SK-N-SH (cell line): ENCODE data around the gene KIF19.

ENCODE experiments used
- EP300 ChIP-seq, 2 experiments: IDR thresholded peaks; 2 replicates each; pipeline versions ENCODE4 v1.4.0 to v1.6.1; 2012; ENCODE audit warnings: borderline replicate concordance in 1 of 2, low read depth in 1 of 2, low read length in 1 of 2
- FOXM1 ChIP-seq: IDR thresholded peaks from 2 replicates; pipeline ENCODE4 v1.4.0; 2012; ENCODE audit warnings: low read depth, mild to moderate bottlenecking
- NRF1 ChIP-seq: IDR thresholded peaks from 2 replicates; pipeline ENCODE4 v1.6.1; 2012; ENCODE audit warnings: low read depth, mild to moderate bottlenecking, low read length
- RAD21 ChIP-seq: IDR thresholded peaks from 2 replicates; pipeline ENCODE4 v1.6.1; 2012; ENCODE audit warnings: mild to moderate bottlenecking, low read length
- SMC3 ChIP-seq: IDR thresholded peaks from 2 replicates; pipeline ENCODE4 v1.6.1; 2012; ENCODE audit warnings: low read depth, low read length, improper control_type of control experiment
- TAF1 ChIP-seq: IDR thresholded peaks from 2 replicates; pipeline ENCODE4 v1.6.1; 2012; ENCODE audit warnings: low read depth, mild to moderate bottlenecking, low read length, moderate library complexity, borderline replicate concordance
- YY1 ChIP-seq: IDR thresholded peaks from 2 replicates; pipeline ENCODE4 v1.4.0; 2012; ENCODE audit warnings: low read depth, mild to moderate bottlenecking
- TF ChIP-seq, protein P1 (sequence below): IDR thresholded peaks from 2 replicates; pipeline ENCODE4 v1.4.0; 2012; ENCODE audit warnings: low read depth
- TF ChIP-seq, protein P2 (sequence below): IDR thresholded peaks from 2 replicates; pipeline ENCODE4; 2012
- TF ChIP-seq, protein P3 (sequence below): fragments of 200-600 bp; sonication (generic); IDR thresholded peaks from 2 replicates; pipeline ENCODE4 v1.6.1; 2017; ENCODE audit warnings: antibody characterized with exemption, mild to moderate bottlenecking, moderate library complexity
- TF ChIP-seq, protein P4 (sequence below): IDR thresholded peaks from 2 replicates; pipeline ENCODE4 v1.4.0; 2012; ENCODE audit warnings: low read depth, borderline replicate concordance
- TF ChIP-seq, protein P5 (sequence below): fragments of 150-350 bp; IDR thresholded peaks from 2 replicates; pipeline ENCODE4 v1.6.1; 2016; ENCODE audit warnings: mild to moderate bottlenecking, low read depth, low read length

DNA sequence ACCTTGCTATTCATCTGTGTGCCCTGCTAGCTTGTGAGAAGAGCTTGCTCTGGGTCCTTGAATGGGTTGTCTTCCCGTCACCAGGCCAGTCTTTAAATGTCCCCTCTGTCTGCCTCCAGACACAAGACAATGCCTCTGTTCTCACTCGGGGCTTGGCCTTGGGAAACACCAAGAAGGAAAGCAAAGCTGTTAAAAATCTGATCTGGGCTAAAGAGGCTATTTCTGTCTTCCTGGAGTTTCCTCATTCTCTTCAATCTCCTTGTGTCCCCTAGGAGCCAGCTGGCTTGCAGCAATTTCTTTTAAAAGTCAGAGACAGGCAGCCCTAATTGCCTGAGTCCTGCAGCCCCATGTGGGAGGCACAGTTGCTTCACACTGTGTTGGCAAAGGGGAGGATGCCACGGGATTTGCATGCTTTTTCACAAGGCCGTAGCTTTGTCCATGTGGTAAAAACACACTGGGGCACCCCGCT lies 49.5 kb upstream of the KIF19 start:
- TF ChIP-seq SMC3 (no peak), YY1 (no peak), EP300 (IDR thresholded peaks at IDR 0.05; ENCODE audit: borderline replicate concordance in 1 of 2, low read depth in 1 of 2, low read length in 1 of 2) (no peak), NRF1 (no peak), TAF1 (no peak), FOXM1 (no peak), RAD21 (no peak)
- TF ChIP-seq, protein P1, sequence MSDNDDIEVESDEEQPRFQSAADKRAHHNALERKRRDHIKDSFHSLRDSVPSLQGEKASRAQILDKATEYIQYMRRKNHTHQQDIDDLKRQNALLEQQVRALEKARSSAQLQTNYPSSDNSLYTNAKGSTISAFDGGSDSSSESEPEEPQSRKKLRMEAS = no peak
- TF ChIP-seq, protein P2, sequence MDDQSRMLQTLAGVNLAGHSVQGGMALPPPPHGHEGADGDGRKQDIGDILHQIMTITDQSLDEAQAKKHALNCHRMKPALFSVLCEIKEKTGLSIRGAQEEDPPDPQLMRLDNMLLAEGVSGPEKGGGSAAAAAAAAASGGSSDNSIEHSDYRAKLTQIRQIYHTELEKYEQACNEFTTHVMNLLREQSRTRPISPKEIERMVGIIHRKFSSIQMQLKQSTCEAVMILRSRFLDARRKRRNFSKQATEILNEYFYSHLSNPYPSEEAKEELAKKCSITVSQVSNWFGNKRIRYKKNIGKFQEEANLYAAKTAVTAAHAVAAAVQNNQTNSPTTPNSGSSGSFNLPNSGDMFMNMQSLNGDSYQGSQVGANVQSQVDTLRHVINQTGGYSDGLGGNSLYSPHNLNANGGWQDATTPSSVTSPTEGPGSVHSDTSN = no peak
- TF ChIP-seq, protein P3, sequence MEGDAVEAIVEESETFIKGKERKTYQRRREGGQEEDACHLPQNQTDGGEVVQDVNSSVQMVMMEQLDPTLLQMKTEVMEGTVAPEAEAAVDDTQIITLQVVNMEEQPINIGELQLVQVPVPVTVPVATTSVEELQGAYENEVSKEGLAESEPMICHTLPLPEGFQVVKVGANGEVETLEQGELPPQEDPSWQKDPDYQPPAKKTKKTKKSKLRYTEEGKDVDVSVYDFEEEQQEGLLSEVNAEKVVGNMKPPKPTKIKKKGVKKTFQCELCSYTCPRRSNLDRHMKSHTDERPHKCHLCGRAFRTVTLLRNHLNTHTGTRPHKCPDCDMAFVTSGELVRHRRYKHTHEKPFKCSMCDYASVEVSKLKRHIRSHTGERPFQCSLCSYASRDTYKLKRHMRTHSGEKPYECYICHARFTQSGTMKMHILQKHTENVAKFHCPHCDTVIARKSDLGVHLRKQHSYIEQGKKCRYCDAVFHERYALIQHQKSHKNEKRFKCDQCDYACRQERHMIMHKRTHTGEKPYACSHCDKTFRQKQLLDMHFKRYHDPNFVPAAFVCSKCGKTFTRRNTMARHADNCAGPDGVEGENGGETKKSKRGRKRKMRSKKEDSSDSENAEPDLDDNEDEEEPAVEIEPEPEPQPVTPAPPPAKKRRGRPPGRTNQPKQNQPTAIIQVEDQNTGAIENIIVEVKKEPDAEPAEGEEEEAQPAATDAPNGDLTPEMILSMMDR = no peak
- TF ChIP-seq, protein P4, sequence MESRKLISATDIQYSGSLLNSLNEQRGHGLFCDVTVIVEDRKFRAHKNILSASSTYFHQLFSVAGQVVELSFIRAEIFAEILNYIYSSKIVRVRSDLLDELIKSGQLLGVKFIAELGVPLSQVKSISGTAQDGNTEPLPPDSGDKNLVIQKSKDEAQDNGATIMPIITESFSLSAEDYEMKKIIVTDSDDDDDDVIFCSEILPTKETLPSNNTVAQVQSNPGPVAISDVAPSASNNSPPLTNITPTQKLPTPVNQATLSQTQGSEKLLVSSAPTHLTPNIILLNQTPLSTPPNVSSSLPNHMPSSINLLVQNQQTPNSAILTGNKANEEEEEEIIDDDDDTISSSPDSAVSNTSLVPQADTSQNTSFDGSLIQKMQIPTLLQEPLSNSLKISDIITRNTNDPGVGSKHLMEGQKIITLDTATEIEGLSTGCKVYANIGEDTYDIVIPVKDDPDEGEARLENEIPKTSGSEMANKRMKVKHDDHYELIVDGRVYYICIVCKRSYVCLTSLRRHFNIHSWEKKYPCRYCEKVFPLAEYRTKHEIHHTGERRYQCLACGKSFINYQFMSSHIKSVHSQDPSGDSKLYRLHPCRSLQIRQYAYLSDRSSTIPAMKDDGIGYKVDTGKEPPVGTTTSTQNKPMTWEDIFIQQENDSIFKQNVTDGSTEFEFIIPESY = no peak
- TF ChIP-seq, protein P5, sequence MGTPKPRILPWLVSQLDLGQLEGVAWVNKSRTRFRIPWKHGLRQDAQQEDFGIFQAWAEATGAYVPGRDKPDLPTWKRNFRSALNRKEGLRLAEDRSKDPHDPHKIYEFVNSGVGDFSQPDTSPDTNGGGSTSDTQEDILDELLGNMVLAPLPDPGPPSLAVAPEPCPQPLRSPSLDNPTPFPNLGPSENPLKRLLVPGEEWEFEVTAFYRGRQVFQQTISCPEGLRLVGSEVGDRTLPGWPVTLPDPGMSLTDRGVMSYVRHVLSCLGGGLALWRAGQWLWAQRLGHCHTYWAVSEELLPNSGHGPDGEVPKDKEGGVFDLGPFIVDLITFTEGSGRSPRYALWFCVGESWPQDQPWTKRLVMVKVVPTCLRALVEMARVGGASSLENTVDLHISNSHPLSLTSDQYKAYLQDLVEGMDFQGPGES = no peak
